GM19023 (cell line): ENCODE data around the gene NPIPA1.
"Not testable (repeated sequence)": the region's sequence is repeated elsewhere in the genome, so short reads cannot be mapped to it uniquely, and the experiment has no call there.

Experiments used
- ATAC-seq: cut with Tn5 transposase; IDR thresholded peaks from one replicate; pipeline ENCODE4 v1.9.1; 2021; ENCODE audit warnings: mild to moderate bottlenecking, moderate library complexity; ENCODE audit not compliant: unreplicated experiment

NPIPA1 gene

DNA sequence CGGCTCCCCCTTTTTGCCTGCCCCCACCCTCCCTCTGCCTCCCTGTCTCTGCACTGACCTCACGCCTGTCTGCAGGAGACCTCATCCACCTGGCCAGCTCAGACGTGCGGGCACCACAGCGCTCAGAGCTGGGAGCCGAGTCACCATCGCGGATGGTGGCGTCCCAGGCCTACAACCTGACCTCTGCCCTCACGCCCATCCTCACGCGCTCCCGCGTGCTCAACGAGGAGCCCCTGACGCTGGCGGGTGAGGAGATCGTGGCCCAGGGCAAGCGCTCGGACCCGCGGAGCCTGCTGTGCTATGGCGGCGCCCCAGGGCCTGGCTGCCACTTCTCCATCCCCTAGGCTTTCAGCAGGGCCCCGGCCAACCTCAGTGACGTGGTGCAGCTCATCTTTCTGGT, 8.1 kb upstream of the NPIPA1 start:
- not testable (repeated sequence) for ATAC-seq

DNA sequence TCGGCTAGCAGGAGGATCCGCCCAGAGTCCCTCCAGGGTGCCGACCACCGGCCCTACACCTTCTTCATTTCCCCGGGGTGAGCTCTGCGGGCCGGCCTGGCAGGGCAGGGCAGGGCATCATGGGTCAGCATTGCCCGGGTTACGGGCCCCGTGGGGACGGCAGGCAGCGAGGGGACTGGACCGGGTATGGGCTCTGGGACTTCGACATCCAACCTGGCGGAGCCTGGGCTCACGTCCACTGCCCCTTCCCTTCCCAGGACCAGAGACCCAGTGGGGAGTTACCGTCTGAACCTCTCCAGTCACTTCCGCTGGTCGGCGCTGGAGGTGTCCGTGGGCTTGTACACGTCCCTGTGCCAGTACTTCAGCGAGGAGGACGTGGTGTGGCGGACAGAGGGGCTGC, 7.0 kb upstream of the NPIPA1 start:
- ATAC-seq, result not testable (repeated sequence)

DNA sequence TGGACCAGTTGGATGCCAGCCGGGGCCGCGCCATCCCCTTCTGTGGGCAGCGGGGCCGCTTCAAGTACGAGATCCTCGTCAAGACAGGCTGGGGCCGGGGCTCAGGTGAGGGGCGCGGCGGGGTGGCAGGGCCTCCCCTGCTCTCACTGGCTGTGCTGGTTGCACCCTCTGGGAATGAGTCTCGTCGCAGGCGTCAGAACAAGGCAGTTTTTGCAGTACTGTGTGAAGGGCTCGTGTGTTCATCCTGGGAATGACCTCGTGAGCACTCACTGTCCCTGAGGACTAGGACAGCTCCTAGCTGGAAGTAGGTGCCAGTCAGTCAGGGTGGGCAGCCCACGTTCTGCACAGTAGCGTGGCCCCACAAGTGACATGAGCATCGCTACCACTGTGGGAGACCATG, 6.3 kb upstream of the NPIPA1 start:
- ATAC-seq, result not testable (repeated sequence)

DNA sequence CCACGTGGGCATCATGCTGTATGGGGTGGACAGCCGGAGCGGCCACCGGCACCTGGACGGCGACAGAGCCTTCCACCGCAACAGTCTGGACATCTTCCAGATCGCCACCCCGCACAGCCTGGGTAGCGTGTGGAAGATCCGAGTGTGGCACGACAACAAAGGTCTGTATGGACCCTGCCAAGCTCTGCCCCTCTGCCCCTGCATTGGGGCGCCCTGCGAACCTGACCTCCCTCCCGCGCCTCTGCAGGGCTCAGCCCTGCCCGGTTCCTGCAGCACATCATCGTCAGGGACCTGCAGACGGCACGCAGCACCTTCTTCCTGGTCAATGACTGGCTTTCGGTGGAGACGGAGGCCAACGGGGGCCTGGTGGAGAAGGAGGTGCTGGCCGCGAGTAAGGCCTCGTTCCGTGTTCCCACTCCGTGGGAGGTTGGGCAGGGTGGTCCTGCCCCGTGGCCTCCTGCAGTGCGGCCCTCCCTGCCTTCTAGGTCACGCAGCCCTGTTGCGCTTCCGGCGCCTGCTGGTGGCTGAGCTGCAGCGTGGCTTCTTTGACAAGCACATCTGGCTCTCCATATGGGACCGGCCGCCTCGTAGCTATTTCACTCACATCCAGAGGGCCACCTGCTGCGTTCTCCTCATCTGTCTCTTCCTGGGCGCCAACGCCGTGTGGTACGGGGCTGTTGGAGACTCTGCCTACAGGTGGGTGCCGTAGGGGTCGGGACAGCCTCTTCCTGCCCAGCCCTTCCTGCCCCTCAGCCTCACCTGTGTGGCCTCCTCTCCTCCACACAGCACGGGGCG, 4.5 kb upstream of the NPIPA1 start:
- not testable (repeated sequence) for ATAC-seq

DNA sequence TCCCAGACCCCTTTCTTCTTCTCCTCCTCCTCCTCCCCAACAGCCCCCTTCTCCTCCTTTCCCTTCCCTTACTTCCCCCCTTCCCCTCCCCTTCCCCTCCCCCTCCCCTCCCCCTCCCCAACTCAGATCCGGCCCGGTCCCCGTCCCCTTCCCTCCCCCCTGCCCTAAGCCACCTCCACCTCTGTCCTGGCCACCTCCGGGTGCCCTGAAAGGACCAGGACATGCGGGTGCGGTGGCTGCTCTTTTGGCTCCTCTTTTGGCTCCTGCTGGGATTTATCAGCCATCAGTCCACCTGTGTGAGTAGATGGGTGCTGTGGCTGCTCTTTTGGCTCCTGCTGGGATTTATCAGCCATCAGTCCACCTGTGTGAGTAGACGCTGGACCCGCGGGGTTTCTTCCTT, 751 bp downstream of the NPIPA1 start:
- ATAC-seq, result not testable (repeated sequence)

DNA sequence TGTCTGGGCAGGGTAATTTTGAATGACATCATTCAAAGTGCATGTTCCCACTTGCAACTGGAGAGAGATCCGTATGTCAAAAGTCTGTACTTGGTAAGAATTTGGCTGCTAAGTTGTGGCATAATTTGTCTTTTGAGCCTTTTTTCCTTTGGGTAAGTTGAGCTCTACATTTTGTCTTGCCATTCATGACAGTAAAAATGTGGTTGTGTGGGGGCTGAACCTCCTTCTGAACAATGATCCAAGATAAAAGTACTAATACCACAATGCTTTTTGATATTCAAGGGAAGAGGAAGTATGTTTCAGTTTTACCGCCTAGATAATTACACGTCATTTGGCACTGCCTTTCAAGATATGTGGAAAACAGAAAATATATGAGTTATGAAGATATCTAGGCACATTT, 5.4 kb downstream of the NPIPA1 start:
- not testable (repeated sequence) for ATAC-seq

DNA sequence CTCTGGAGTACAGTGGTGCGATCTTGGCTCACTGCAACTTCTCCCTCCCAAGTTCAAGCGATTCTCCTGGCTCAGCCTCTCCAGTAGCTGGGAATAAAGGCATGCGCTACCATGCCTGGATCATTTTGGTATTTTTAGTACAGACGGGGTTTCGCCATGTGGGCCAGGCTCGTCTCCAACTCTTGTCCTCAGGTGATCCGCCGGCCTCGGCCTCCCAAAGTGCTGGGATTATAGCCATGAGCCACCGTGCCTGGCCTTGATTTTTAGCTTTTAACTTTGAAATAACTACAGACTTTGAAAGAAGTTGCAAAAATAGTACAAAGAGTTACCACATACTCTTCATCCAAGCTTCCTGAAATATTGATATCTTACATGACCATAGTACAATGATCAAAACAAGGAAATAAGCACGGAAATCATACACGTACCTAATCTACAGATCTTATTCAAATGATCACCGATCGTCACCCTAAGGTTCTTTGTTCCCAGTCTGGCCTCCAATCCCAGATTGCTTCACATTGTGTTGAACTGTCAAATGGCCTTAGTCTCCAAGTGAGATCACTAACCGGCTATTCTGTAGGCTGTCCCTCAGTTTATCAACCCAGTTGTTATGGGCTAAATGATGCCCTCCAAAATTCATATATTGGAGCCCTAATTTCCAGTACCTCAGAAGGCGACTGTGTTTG, 18.4 kb downstream of the NPIPA1 start:
- no peak for ATAC-seq

DNA sequence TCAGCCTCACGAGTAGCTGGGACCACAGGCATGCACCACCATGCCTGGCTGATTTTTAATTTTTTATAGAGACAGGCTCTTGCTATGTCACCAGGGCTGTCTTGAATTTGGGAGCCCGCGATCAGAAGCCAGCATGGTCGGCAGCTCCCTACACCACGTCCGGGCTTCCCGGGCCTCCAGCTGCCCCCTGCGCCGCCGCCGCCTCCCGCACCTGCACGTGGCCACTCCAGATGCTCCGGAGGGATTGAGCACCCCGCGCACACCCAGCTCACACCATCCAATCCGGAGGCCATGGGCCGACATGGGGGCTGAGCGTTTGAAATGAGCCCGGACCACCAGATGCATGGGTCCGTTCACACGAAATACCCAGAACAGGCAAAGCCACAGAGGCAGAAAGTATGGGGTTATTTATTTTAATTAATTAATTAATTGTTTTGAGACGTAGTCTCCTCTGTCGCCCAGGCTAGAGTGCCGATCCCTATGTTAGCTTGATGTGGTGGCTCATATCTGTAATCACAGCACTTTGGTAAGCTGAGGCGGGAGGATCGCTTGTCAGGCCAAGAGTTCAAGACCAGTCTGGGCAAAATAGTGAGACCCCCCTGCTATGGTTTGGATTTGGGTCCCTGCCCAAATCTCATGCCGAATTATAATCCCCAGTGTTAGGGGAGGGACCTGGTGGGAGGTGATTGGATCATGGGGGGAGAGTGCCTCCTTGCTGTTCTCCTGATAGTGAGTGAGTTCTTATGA, 20.5 kb downstream of the NPIPA1 start:
- no peak for ATAC-seq

DNA sequence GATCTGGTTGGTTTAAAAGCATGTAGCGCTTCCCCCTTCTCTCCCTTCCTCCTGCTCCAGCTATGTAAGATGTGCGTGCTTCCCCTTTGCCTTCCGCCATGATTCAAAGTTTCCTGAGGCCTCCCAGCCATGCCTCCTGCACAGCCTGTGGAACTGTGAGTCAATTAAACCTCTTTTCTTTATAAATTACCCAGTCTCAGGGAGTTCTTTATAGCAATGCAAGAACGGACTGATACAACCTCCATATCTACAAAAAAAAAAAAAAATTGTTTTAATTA, 21.0 kb downstream of the NPIPA1 start:
- no peak for ATAC-seq

DNA sequence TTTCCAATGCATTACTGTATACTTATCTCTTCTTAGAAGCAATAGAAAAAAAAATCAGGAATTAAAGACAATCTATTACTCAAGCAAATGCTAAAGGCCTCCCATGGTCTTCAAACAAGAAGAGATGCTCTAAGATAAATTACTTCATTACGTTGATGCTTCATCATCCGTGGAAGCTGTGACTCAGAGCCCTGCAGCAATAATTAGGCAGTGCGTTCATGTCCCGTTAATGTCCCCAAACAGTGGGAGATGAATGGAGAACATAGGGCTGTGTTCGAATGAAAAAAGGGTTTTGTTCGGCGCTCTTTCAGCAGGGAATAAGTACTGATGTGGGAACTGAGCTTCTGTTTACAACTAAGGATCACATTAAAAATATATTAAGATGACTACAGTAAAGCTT, 21.7 kb downstream of the NPIPA1 start:
- no peak for ATAC-seq

DNA sequence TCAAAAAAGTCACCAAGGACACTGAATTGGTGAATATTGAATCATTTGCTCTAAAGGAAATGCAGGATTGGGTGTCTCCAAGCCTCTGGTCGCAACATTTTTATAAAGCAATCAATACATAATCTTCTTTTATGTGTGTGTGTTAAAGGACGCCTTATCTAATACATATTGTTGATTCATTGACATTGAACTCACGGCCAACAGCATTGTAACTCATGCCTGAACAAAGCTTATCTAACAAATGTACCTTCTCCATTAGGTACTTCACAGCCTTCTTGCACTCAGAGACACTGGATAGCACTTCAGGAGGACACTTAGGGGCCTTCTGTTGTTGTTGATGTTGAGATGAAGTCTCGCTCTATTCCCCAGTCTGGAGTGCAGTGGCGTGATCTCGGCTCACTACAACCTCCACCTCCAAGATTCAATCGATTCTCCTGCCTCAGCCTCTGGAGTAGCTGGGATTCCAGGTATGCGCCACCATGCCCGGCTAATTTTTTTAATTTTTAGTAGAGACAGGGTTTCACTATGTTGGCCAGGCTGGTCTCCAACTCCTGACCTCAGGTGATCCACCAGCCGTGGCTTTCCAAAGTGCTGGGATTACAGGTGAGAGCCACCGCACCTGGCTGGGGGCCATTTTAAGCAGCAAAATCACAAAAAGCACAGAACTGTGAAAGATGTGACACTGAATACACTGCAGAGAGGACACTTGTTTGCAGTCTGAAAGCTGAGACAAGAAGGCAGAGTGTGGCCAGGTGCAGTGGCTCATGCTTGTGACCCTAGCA, 24.4 kb downstream of the NPIPA1 start:
- no peak for ATAC-seq

DNA sequence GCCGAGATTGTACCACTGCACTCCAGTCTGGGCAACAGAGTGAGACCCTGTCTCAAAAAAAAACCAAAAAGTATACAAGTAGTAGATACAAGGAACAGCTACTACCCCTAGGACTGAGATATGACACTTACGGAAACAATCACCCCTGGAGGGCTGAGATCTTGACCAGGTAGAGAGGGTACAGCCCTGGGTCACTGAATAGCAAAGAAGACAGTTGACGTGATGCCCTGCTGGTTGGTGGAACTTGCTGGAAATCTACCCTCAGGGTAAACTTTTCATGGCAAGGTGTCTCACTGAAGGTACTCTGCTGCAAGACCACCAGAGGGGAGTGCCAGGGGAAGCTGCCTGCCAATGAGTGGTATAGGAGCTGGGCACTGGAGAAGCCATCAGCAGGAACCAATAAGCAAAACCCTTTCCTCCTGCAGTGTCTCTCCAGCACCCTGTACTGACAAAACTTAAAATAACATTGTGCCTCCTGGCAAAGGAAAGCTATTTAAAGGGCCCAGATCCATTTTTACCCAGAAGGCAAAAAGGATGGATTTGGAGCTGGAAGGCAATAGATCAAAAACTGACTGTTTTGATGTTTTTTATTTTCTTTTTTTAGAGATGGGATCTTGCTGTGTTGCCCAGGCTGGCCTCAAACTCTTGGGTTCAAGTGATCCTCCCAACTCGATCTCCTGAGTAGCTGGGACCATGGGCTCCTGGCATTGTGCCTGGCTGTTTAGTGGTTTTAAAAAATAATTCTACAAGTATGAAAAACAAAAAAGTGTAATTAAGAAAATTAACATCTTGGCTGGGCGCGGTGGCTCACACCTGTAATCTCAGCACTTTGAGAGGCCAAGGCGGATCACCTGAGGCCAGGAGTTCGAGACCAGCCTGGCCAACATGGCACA, 26.3 kb downstream of the NPIPA1 start:
- ATAC-seq, result no peak

DNA sequence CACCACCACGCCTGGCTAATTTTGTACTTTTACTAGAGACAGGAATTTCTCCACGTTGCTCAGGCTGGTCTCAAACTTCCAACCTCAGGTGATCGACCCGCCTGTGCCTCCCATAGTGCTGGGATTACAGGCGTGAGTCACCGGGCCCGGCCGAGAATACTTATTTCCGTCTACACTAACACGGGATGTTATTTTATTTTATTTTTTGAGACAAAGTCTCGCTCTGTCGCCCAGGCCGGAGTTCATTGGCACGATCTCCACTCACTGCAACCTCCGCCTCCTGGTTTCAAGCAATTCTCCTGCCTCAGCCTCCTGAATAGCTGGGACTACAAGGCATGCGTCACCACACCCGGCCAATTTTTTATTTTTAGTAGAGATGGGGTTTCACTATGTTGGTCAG, 28.1 kb downstream of the NPIPA1 start:
- no peak for ATAC-seq

DNA sequence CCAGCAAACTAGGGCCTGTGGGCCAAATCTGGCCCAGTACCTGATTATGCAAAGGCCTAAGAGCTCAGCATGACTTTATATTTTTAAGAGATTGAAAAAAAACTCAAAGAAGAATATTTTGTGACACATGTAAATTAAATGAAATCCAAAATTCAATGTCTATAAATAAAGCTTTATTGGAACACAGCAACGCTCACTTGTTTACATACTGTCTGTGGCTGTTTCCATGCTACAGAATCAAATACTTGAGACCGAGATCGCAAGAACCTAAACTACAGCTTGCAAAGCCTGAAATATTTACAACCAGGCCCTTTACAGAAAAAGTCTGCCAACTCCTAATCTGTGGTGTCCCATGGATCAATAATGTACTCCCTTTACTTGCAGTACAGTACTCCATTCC, 32.6 kb downstream of the NPIPA1 start:
- not testable (repeated sequence) for ATAC-seq

DNA sequence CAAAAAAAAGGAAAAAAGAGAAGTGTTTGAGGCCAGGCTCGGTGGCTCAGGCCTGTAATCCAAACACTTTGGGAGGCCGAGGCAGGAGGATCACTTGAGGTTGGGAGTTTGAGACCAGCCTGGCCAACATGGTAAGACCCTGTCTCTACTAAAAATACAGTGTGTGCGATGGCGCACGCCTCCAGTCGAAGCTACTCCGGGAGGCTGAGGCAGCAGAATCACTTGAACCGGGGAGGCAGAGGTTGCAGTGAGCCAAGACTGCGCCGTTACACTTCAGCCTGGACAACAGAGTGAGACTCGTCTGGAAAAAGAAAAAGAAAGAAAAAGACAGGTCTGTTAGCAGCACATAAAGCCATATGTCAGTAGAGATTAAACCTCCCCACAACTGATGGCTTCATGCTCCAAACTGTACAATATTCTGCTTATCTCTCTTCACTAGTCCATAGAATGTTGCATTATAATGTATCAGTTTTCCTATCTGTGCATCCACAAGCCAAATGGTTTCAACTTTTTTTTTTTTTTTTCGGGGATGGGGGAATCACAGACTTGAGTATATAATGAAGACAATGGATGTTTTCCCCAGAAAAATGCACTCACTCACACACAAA, 34.5 kb downstream of the NPIPA1 start:
- not testable (repeated sequence) for ATAC-seq

DNA sequence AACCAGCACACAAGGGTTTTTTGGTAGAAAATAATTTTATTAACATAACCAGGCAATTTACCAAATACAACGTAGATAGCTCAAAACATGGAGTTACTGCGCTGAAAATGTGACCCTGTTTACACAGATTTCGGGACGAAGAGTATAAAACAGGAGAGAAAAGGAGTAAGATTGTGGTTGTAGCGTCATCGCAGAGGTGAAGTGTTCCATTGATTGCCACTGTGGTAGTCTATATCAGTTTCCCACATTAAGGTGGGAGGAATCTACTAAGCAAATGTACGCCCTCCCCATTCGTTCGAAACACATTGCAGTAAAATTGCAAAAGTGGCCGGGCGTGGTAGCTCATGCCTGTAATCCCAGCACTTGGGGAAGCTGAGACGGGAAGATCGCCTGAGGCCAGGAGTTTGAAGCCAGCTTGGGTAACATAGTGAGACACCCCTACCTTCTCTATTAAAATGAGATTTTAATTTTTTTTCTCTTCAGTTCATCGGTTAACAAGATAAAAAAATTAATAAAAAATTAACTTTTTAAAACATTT, 36.6 kb downstream of the NPIPA1 start:
- ATAC-seq, result not testable (repeated sequence)

DNA sequence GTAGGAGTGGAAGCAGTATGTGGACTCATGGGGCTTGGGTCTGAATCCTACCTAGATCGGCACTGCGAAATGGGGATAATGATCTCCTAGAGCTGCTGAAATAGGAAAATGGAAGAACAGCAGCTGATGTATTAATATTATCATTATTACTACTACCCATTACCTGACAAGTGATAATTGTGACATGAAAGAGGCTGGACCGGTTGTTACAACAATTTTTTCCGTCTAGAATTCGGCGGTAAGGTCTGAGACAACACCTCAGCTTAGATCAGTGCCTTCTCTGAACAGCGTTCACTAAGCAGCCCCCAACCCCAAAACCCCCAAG, 37.0 kb downstream of the NPIPA1 start:
- ATAC-seq, result not testable (repeated sequence)

DNA sequence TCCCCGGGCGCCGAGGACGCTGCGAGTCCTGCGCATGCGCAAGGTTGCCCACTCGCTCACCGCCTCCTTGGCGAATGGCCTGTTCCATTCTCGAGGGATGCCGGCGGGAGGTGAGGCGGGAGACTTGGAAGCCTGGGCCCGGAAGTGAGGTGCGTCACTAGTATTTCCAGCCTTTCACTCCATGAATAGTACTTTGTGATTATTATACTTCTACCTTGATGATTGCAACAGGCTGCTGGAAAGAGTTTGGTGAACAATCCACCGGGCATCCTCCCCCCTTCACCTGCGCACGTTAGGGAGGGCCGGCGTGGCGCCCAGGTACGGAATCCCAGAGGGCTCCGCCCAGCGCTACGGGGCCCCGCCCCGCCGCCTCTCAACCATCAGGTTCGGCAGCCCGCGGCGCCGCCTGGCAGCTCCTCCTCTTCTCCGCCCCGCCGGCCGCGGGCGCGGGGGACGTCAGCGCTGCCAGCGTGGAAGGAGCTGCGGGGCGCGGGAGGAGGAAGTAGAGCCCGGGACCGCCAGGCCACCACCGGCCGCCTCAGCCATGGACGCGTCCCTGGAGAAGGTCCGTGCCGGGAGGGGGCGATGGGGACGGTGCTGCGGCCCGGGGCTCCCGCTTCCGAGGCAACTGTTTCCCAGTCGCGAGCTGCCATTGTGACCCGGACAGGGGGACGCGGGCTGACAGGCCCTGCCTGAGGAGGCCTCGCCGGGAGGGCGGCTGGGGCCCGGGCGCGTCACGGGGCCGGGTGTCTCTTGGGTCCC, 37.6 kb downstream of the NPIPA1 start, which contains the start of gene PDXDC1:
TSS of gene PDXDC1 (plus strand) at position 371 of the 762 bp plus-strand sequence. CDS start at position 545, 174 bp downstream.
- peak; percentile 94 for ATAC-seq
